ENCODE data around the gene JAML. TPM values are rescaled to one million over a fixed set of nuclear protein-coding genes. Genes with fewer than 3 reads are reported as not detected.
A peak's percentile ranks its signal among the peaks of the same experiment; 100 is the strongest.
"Not testable (repeated sequence)": the region's sequence is repeated elsewhere in the genome, so short reads cannot be mapped to it uniquely, and the experiment has no call there.

The JAML gene
- total RNA-seq, 2 experiments from 2014 or later, result 117 to 122 TPM

- Mint-ChIP-seq H3K4me1 (peaks cover 33% of the 10 kb centered on the region), H3K27me3 (no peaks in the 10 kb centered on the region), H3K27ac (no peak overlapping the region), H3K36me3 (ENCODE audit: low read depth) (peaks cover 24% of the 10 kb centered on the region), H3K4me3 (no peak overlapping the region), H3K9me3 (peaks cover 7% of the 10 kb centered on the region)
- POLR2A ChIA-PET, result interaction anchor here (0.6 to 1.0 kb wide), 3 partner anchors 15 to 233 kb away, joined by 3 to 7 read pairs (median 4); partner anchors contain the start of gene MPZL3
- DNase-seq, result no peak
- CTCF ChIA-PET, result interaction anchor here (0.8 to 2.1 kb wide), 15 partner anchors 9 to 234 kb away, joined by 3 to 25 read pairs (median 4); partner anchors contain the start of genes CD3D, JAML, KMT2A and UBE4A
These were observed 22.8 kb downstream of the JAML start for GRCh38 chr11:118201966-118202365.

GRCh38 chr11:118200901-118201680, 23.7 kb downstream of the JAML start:
- Mint-ChIP-seq H3K27ac (no peak overlapping the region), H3K27me3 (no peaks in the 10 kb centered on the region), H3K4me3 (no peak overlapping the region), H3K36me3 (ENCODE audit: low read depth) (peaks cover 28% of the 10 kb centered on the region), H3K9me3 (peaks cover 5% of the 10 kb centered on the region), H3K4me1 (peaks cover 24% of the 10 kb centered on the region)
- DNase-seq, result peak; percentile 42
- POLR2A ChIA-PET, result no interaction called here
- CTCF ChIA-PET, result interaction anchor here (0.9 to 2.1 kb wide), 4 partner anchors 10 to 235 kb away, joined by 3 to 25 read pairs (median 3); partner anchors contain the start of gene KMT2A

GRCh38 chr11:118200497-118200896, 24.3 kb downstream of the JAML start:
- no peak for DNase-seq
- peaks cover 2% of the 10 kb centered on the region for H3K9me3 Mint-ChIP-seq
- ChIA-PET CTCF (interaction anchor here (2.4 to 2.8 kb wide), 3 partner anchors 13 to 82 kb away, joined by 7 to 28 read pairs (median 10); no protein-coding TSS in a partner anchor), POLR2A (no interaction called here)
- peaks cover 18% of the 10 kb centered on the region for H3K4me1 Mint-ChIP-seq
- H3K27me3 Mint-ChIP-seq, result no peaks in the 10 kb centered on the region
- H3K36me3 Mint-ChIP-seq (ENCODE audit: low read depth), result peaks cover 30% of the 10 kb centered on the region
- H3K27ac Mint-ChIP-seq, result no peak overlapping the region
- H3K4me3 Mint-ChIP-seq, result no peak overlapping the region

GRCh38 chr11:118199135-118199534, 25.7 kb downstream of the JAML start:
- Mint-ChIP-seq H3K27me3 (no peaks in the 10 kb centered on the region), H3K36me3 (ENCODE audit: low read depth) (peaks cover 44% of the 10 kb centered on the region), H3K9me3 (no peaks in the 10 kb centered on the region), H3K4me3 (no peak overlapping the region), H3K27ac (no peak overlapping the region), H3K4me1 (peaks cover 14% of the 10 kb centered on the region)
- POLR2A ChIA-PET, result interaction anchor here (0.6 to 0.8 kb wide), 4 partner anchors 45 to 155 kb away, joined by 3 to 4 read pairs (median 4); no protein-coding TSS in a partner anchor
- CTCF ChIA-PET, result interaction anchor here (0.6 to 2.8 kb wide), 48 partner anchors 9 to 438 kb away, joined by 3 to 28 read pairs (median 5); partner anchors contain the start of genes CD3D, CD3G, JAML and MPZL3
- no peak for DNase-seq

GRCh38 chr11:118198370-118198769, 26.4 kb downstream of the JAML start:
- Mint-ChIP-seq H3K9me3 (no peaks in the 10 kb centered on the region), H3K4me1 (peaks cover 14% of the 10 kb centered on the region), H3K27ac (peak overlapping the region; percentile 58), H3K4me3 (no peak overlapping the region), H3K27me3 (no peaks in the 10 kb centered on the region), H3K36me3 (ENCODE audit: low read depth) (peaks cover 51% of the 10 kb centered on the region)
- ChIA-PET CTCF (interaction anchor here (0.5 to 2.8 kb wide), 62 partner anchors 9 to 926 kb away, joined by 3 to 28 read pairs (median 4); partner anchors contain the start of genes CD3D, CD3G, JAML and MPZL3), POLR2A (interaction anchor here (0.6 to 0.8 kb wide), 4 partner anchors 46 to 156 kb away, joined by 3 to 4 read pairs (median 4); no protein-coding TSS in a partner anchor)
- peak; percentile 85 for DNase-seq

- ChIA-PET POLR2A (no interaction called here), CTCF (no interaction called here)
- peaks cover 4% of the 10 kb centered on the region for H3K27me3 Mint-ChIP-seq
- no peak for DNase-seq
- H3K36me3 Mint-ChIP-seq (ENCODE audit: low read depth), result peaks cover 76% of the 10 kb centered on the region
- H3K9me3 Mint-ChIP-seq, result peaks cover 19% of the 10 kb centered on the region
- H3K4me1 Mint-ChIP-seq, result peaks cover 14% of the 10 kb centered on the region
- H3K4me3 Mint-ChIP-seq, result no peak overlapping the region
- peak overlapping the region; percentile 74 for H3K27ac Mint-ChIP-seq
These were observed 29.8 kb downstream of the JAML start for GRCh38 chr11:118194835-118195627.

GRCh38 chr11:118193910-118194566, 30.8 kb downstream of the JAML start:
- DNase-seq, result no peak
- Mint-ChIP-seq H3K27ac (no peak overlapping the region), H3K4me3 (no peak overlapping the region), H3K36me3 (ENCODE audit: low read depth) (peaks cover 73% of the 10 kb centered on the region), H3K27me3 (peaks cover 13% of the 10 kb centered on the region), H3K4me1 (peaks cover 10% of the 10 kb centered on the region), H3K9me3 (peaks cover 19% of the 10 kb centered on the region)
- ChIA-PET CTCF (no interaction called here), POLR2A (no interaction called here)

- CTCF ChIA-PET, H3K4me3 Mint-ChIP-seq, H3K4me1 Mint-ChIP-seq, H3K27ac Mint-ChIP-seq, POLR2A ChIA-PET, DNase-seq: not testable (repeated sequence)
- Mint-ChIP-seq H3K36me3 (ENCODE audit: low read depth) (peaks cover 65% of the 10 kb centered on the region), H3K27me3 (peaks cover 17% of the 10 kb centered on the region), H3K9me3 (peaks cover 19% of the 10 kb centered on the region)
These were observed 32.0 kb downstream of the JAML start for GRCh38 chr11:118192817-118193216.

- Mint-ChIP-seq H3K27me3 (peaks cover 27% of the 10 kb centered on the region), H3K36me3 (ENCODE audit: low read depth) (peaks cover 49% of the 10 kb centered on the region), H3K9me3 (peaks cover 19% of the 10 kb centered on the region)
- POLR2A ChIA-PET, result interaction anchor here (0.9 kb wide), 1 partner anchor 10 kb away, joined by 3 read pairs; no protein-coding TSS in a partner anchor
- CTCF ChIA-PET, result interaction anchor here (1.1 to 1.5 kb wide), 2 partner anchors 23 to 61 kb away, joined by 4 read pairs; partner anchors contain the start of gene MPZL3
- H3K4me1 Mint-ChIP-seq, H3K27ac Mint-ChIP-seq, H3K4me3 Mint-ChIP-seq, DNase-seq: not testable (repeated sequence)
These were observed 33.8 kb downstream of the JAML start for GRCh38 chr11:118190942-118191506.

GRCh38 chr11:118186346-118187107, 38.3 kb downstream of the JAML start:
- Mint-ChIP-seq H3K4me3 (no peak overlapping the region), H3K4me1 (no peaks in the 10 kb centered on the region), H3K36me3 (ENCODE audit: low read depth) (peaks cover 8% of the 10 kb centered on the region), H3K9me3 (peaks cover 10% of the 10 kb centered on the region), H3K27ac (no peak overlapping the region), H3K27me3 (peaks cover 39% of the 10 kb centered on the region)
- no peak for DNase-seq
- ChIA-PET CTCF (interaction anchor here (0.6 to 1.3 kb wide), 2 partner anchors 12 kb away, joined by 4 to 5 read pairs; no protein-coding TSS in a partner anchor), POLR2A (no interaction called here)

GRCh38 chr11:118184784-118185579, 39.8 kb downstream of the JAML start:
- ChIA-PET CTCF (interaction anchor here (1.3 to 1.5 kb wide), 3 partner anchors 13 to 14 kb away, joined by 3 to 6 read pairs (median 5); no protein-coding TSS in a partner anchor), POLR2A (interaction anchor here (0.6 kb wide), 1 partner anchor 610 kb away, joined by 3 read pairs; no protein-coding TSS in a partner anchor)
- Mint-ChIP-seq H3K4me3 (no peak overlapping the region), H3K9me3 (no peaks in the 10 kb centered on the region), H3K4me1 (peaks cover 6% of the 10 kb centered on the region), H3K27ac (no peak overlapping the region), H3K36me3 (ENCODE audit: low read depth) (no peaks in the 10 kb centered on the region), H3K27me3 (peaks cover 34% of the 10 kb centered on the region)
- no peak for DNase-seq

Measured in activated CD4-positive, alpha-beta T cell treated with anti-CD3 and anti-CD28 coated beads, Interleukin-2, amount 10 ng/mL, durations not matched to agents 7 days and 5 days (primary cell).